ENCODE data around the gene TMEM26.

DNA sequence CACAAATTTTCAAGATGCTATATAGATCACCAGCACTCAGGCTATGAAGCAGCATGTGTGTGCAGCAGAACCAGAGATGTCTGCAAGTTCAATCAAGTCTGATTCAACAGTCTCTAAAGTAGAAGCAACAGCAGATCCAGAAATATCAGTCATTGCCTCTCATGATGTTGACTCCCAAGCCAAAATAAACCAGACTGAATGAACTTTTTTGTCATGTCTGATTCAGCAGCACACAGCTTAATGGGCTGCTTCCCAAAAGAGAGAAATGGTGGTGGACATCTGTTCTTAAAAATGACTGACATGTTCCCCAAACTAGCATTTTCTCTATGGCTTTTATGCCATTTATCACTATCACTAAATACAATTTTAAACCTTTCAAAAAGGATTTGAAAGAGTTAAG, 53.8 kb downstream of the TMEM26 start:
- TF ChIP-seq, protein P1, sequence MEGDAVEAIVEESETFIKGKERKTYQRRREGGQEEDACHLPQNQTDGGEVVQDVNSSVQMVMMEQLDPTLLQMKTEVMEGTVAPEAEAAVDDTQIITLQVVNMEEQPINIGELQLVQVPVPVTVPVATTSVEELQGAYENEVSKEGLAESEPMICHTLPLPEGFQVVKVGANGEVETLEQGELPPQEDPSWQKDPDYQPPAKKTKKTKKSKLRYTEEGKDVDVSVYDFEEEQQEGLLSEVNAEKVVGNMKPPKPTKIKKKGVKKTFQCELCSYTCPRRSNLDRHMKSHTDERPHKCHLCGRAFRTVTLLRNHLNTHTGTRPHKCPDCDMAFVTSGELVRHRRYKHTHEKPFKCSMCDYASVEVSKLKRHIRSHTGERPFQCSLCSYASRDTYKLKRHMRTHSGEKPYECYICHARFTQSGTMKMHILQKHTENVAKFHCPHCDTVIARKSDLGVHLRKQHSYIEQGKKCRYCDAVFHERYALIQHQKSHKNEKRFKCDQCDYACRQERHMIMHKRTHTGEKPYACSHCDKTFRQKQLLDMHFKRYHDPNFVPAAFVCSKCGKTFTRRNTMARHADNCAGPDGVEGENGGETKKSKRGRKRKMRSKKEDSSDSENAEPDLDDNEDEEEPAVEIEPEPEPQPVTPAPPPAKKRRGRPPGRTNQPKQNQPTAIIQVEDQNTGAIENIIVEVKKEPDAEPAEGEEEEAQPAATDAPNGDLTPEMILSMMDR (IDR thresholded peaks at IDR 0.05; ENCODE audit: control extremely low read depth in 1 of 3, insufficient read depth in 1 of 3, low read depth in 1 of 3, low read length in 3 of 3), result no peak
- no peak for TF ChIP-seq POLR2AphosphoS5 (IDR thresholded peaks at IDR 0.05; ENCODE audit: low read depth, low read length)
- no peak for TF ChIP-seq CREB1 (IDR thresholded peaks at IDR 0.05)
- TF ChIP-seq JUN (IDR thresholded peaks at IDR 0.05; ENCODE audit: low read depth, low read length), result no peak
- TF ChIP-seq CBX5 (IDR thresholded peaks at IDR 0.05; ENCODE audit: low read depth, low read length), result no peak
- TF ChIP-seq RBBP5 (IDR thresholded peaks at IDR 0.05; ENCODE audit: borderline replicate concordance, low read depth, low read length), result no peak
- TF ChIP-seq, protein P2, sequence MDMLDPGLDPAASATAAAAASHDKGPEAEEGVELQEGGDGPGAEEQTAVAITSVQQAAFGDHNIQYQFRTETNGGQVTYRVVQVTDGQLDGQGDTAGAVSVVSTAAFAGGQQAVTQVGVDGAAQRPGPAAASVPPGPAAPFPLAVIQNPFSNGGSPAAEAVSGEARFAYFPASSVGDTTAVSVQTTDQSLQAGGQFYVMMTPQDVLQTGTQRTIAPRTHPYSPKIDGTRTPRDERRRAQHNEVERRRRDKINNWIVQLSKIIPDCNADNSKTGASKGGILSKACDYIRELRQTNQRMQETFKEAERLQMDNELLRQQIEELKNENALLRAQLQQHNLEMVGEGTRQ (IDR thresholded peaks at IDR 0.05; ENCODE audit: low read length), result no peak
